NCI-H1436 (cell line): Measurements from ENCODE around the gene KAZN.

ENCODE experiments used
- DNase-seq: peaks from one replicate; lab custom pipeline; 2025; lab: John Stamatoyannopoulos, UW

KAZN gene

GRCh38 chr1:14713077-14713476 is 114.6 kb downstream of the KAZN start:
- peak; percentile 66 for DNase-seq

GRCh38 chr1:14715266-14715665 is 116.8 kb downstream of the KAZN start:
- DNase-seq = no peak

- no peak for DNase-seq
Observed at GRCh38 chr1:14715802-14716201, 117.3 kb downstream of the KAZN start.

GRCh38 chr1:14716474-14716873 is 118.0 kb downstream of the KAZN start:
- DNase-seq = no peak

GRCh38 chr1:14718476-14718875 is 120.0 kb downstream of the KAZN start:
- DNase-seq = no peak

- DNase-seq = no peak
Observed at GRCh38 chr1:14723401-14723800, 124.9 kb downstream of the KAZN start.

- DNase-seq = no peak
Observed at GRCh38 chr1:14724246-14724645, 125.8 kb downstream of the KAZN start.

- DNase-seq = no peak
Observed at GRCh38 chr1:14724678-14725077, 126.2 kb downstream of the KAZN start.

- no peak for DNase-seq
Observed at GRCh38 chr1:14725238-14725637, 126.8 kb downstream of the KAZN start.

- DNase-seq = no peak
Observed at GRCh38 chr1:14725695-14726094, 127.2 kb downstream of the KAZN start.

- DNase-seq = no peak
Observed at GRCh38 chr1:14726606-14727005, 128.1 kb downstream of the KAZN start.

- DNase-seq = no peak
Observed at GRCh38 chr1:14728516-14728915, 130.0 kb downstream of the KAZN start.

- no peak for DNase-seq
Observed at GRCh38 chr1:14732728-14733047, 134.2 kb downstream of the KAZN start.

GRCh38 chr1:14733048-14733778 is 134.7 kb downstream of the KAZN start:
- no peak for DNase-seq

- DNase-seq = no peak
Observed at GRCh38 chr1:14733779-14734140, 135.3 kb downstream of the KAZN start.

- DNase-seq = no peak
Observed at GRCh38 chr1:14735841-14736240, 137.4 kb downstream of the KAZN start.

GRCh38 chr1:14737561-14738094 is 139.1 kb downstream of the KAZN start:
- DNase-seq = no peak

GRCh38 chr1:14738235-14738634 is 139.8 kb downstream of the KAZN start:
- DNase-seq = peak; percentile 15

- DNase-seq = no peak
Observed at GRCh38 chr1:14738647-14739046, 140.2 kb downstream of the KAZN start.

GRCh38 chr1:14739082-14739832 is 140.8 kb downstream of the KAZN start:
- DNase-seq = no peak

- no peak for DNase-seq
Observed at GRCh38 chr1:14740016-14740415, 141.5 kb downstream of the KAZN start.

GRCh38 chr1:14741082-14741481 is 142.6 kb downstream of the KAZN start:
- no peak for DNase-seq

GRCh38 chr1:14741532-14741931 is 143.0 kb downstream of the KAZN start:
- DNase-seq = no peak
